Endodermal cell (in vitro differentiated cells): Measurements from ENCODE around the gene PDCD4. TPM values are rescaled to one million over a fixed set of nuclear protein-coding genes. Genes with fewer than 3 reads are reported as not detected.

Experiments used
- DNase-seq: peaks from one replicate; pipeline ENCODE4 v3.0.0-alpha.2; 2017
- H3K27ac ChIP-seq: 2 replicates; pipeline ENCODE4 v1.5.1; 2013; ENCODE audit warnings: mild to moderate bottlenecking, low read depth, low read length, moderate library complexity
- H3K27me3 ChIP-seq: 2 replicates; pipeline ENCODE4 v1.6.1; 2013; ENCODE audit warnings: mild to moderate bottlenecking, low read length, moderate library complexity; ENCODE audit not compliant: insufficient read depth, control insufficient read depth, poor library complexity, severe bottlenecking
- H3K36me3 ChIP-seq: 2 replicates; pipeline ENCODE4 v1.7.0; 2013; ENCODE audit warnings: mild to moderate bottlenecking, low read length, moderate library complexity; ENCODE audit not compliant: control insufficient read depth, insufficient read depth
- H3K4me1 ChIP-seq: one replicate; pipeline ENCODE4 v1.7.0; 2013; ENCODE audit warnings: low read length; ENCODE audit not compliant: control insufficient read depth, insufficient read depth
- H3K4me3 ChIP-seq: 2 replicates; pipeline ENCODE4 v1.5.1; 2013; ENCODE audit warnings: mild to moderate bottlenecking, low read length, moderate library complexity
- H3K9ac ChIP-seq: 2 replicates; pipeline ENCODE4 v1.6.1; 2013; ENCODE audit warnings: mild to moderate bottlenecking, low read length, moderate library complexity; ENCODE audit not compliant: poor library complexity, severe bottlenecking; ENCODE audit errors: extremely low read depth
- H3K9me3 ChIP-seq: 2 replicates; pipeline ENCODE4 v1.6.1; 2013; ENCODE audit warnings: mild to moderate bottlenecking, low read length, moderate library complexity; ENCODE audit not compliant: control insufficient read depth
- H3K27ac Mint-ChIP-seq: 2 replicates; pipeline ENCODE4 v1.8.0; 2020; ENCODE audit warnings: mixed read lengths
- H3K27me3 Mint-ChIP-seq: 2 replicates; pipeline ENCODE4 v1.8.0; 2021; ENCODE audit warnings: mild to moderate bottlenecking, mixed read lengths; ENCODE audit not compliant: insufficient read depth
- H3K36me3 Mint-ChIP-seq: 2 replicates; pipeline ENCODE4 v1.8.0; 2020; ENCODE audit warnings: low read depth, mixed read lengths
- H3K4me1 Mint-ChIP-seq: 2 replicates; pipeline ENCODE4 v1.8.0; 2020; ENCODE audit warnings: mixed read lengths
- H3K4me3 Mint-ChIP-seq: 2 replicates; pipeline ENCODE4 v1.8.0; 2020; ENCODE audit warnings: mild to moderate bottlenecking, moderate library complexity, mixed read lengths
- H3K9me3 Mint-ChIP-seq: 2 replicates; pipeline ENCODE4 v1.8.0; 2020; ENCODE audit warnings: mild to moderate bottlenecking, mixed read lengths
- WGBS, 2 experiments: methylation state at CpG; one replicate each; pipeline versions ENCODE4 v1.1.5 to v1.1.7; 2013; ENCODE audit warnings: missing lambda C conversion rate in 2 of 2, mixed read lengths in 1 of 2; ENCODE audit not compliant: insufficient coverage in 1 of 2, insufficient read length in 1 of 2; 5-methylcytosine and 5-hydroxymethylcytosine counted together
- total RNA-seq, 2 donors: library from RNA; stranded (reverse); fragmentation: NEBNext Ultra II Directional in 1 of 2; extraction: Animal tissue kit (Norgen Biotek cat#: 25700) in 1 of 2; gene quantifications; 2 replicates in 1 of 2; 3 replicates in 1 of 2; pipeline ENCODE4 v1.2.1, GENCODE V29; 2021
- TF ChIP-seq, protein P1 (sequence below): fragments of 200-600 bp; sonication (generic); conservative IDR thresholded peaks from 2 replicates; pipeline ENCODE4 v1.5.0; 2021; ENCODE audit warnings: antibody characterized with exemption, mild to moderate bottlenecking

PDCD4 gene
- total RNA-seq, 2 donors from 2014 or later = 46.5 to 48.5 TPM

DNA sequence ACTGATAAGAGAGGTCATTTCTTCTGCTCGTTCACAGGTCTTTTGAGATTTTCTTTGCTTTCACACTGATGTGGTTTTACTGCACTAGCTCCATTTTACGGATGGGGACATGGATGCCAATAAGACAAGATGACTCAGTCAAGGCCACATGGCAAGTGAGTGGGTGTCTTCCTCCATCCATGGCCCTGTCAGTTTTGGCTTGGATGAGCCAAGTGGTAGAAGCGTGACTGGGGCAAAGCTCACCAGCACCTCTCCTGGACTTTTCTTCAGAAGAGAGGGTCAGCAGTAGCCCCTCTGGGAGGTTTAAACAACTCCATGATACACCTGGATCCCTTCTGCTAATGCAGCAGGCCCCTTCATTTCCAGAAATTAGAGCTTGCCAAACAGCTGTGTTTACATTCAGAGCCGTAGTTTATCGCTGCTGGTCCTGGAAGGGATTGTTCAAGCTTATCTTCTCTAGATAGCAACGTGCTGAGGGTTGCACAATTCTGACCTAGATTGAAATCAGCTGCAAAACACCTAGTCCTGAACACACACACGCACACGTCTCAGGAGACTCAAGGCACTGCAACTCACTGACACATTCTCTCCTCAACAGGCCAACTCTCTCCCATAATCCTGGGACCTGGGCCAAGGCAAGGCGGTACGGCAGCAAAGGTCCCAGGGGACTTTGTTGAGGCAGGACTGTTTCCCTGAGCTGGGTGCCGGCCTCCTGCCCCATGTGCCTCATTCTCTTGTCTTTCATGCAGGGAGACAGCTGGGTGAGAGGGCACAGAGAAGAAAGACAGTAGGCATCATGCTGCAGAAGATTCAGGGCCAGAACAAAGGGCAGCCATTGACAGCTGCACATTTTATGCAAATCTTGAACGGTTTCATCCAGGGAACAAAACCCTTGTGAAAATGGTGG, 14.2 kb upstream of the PDCD4 start:
- Histone ChIP-seq H3K36me3 (no peaks in the 10 kb centered on the region), H3K9ac (no peak overlapping the region), H3K9me3 (peaks cover 14% of the 10 kb centered on the region), H3K4me1 (peaks cover 15% of the 10 kb centered on the region), H3K27ac (peak overlapping the region; percentile 7), H3K27me3 (peaks cover 23% of the 10 kb centered on the region), H3K4me3 (peak overlapping the region; percentile 11)
- H3K27me3 Mint-ChIP-seq = peaks cover 24% of the 10 kb centered on the region
- TF ChIP-seq, protein P1, sequence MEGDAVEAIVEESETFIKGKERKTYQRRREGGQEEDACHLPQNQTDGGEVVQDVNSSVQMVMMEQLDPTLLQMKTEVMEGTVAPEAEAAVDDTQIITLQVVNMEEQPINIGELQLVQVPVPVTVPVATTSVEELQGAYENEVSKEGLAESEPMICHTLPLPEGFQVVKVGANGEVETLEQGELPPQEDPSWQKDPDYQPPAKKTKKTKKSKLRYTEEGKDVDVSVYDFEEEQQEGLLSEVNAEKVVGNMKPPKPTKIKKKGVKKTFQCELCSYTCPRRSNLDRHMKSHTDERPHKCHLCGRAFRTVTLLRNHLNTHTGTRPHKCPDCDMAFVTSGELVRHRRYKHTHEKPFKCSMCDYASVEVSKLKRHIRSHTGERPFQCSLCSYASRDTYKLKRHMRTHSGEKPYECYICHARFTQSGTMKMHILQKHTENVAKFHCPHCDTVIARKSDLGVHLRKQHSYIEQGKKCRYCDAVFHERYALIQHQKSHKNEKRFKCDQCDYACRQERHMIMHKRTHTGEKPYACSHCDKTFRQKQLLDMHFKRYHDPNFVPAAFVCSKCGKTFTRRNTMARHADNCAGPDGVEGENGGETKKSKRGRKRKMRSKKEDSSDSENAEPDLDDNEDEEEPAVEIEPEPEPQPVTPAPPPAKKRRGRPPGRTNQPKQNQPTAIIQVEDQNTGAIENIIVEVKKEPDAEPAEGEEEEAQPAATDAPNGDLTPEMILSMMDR = no peak
- H3K4me1 Mint-ChIP-seq = peaks cover 31% of the 10 kb centered on the region
- H3K9me3 Mint-ChIP-seq = peaks cover 15% of the 10 kb centered on the region
- WGBS, 2 experiments = 48 to 66% methylated on average over 7 to 12 of the region's 12 CpGs
- peak overlapping the region; percentile 20 for H3K4me3 Mint-ChIP-seq
- H3K27ac Mint-ChIP-seq = peak overlapping the region; percentile 58
- DNase-seq = peak; percentile 59
- H3K36me3 Mint-ChIP-seq = no peaks in the 10 kb centered on the region

DNA sequence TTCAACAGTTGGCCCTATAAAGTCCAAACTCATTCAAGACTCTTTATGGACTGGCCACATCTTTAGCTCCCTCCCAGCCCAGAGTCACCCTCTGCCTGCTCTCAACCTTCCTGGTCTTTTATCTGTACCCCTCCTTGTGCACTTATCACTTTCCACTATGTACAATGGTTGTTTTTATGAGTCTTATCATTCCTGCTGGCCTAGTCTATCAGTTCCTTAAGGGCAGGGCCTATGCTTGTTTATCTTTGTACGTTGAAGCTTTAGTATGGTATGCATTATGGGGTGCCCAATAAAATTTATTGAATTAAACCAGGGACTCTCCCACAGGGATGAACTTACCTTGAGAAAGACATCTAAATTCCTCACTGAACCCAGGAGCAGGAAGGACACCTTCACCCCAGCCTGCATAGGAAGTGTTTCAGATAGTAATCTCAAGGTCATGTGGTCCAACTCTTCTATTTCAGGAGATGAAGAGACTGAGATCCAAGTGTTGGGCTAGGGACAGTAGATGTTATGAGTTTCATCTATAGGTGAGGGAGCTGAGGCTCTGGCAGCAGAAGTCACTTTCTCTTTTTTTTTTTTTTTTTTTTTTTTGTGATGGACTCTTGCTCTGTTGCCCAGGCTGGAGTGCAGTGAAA, 13.3 kb upstream of the PDCD4 start:
- Histone ChIP-seq H3K4me3 (peak overlapping the region; percentile 11), H3K27me3 (peaks cover 14% of the 10 kb centered on the region), H3K4me1 (peaks cover 12% of the 10 kb centered on the region), H3K27ac (peak overlapping the region; percentile 7), H3K36me3 (no peaks in the 10 kb centered on the region), H3K9me3 (peaks cover 14% of the 10 kb centered on the region), H3K9ac (no peak overlapping the region)
- no peaks in the 10 kb centered on the region for H3K36me3 Mint-ChIP-seq
- WGBS, 2 experiments = 64% methylated on average over 1 of the region's 1 CpG; no CpG with 5 or more reads in 1 of the 2 experiments
- peaks cover 31% of the 10 kb centered on the region for H3K4me1 Mint-ChIP-seq
- peaks cover 18% of the 10 kb centered on the region for H3K27me3 Mint-ChIP-seq
- no peak overlapping the region for H3K27ac Mint-ChIP-seq
- TF ChIP-seq, protein P1 = no peak
- H3K4me3 Mint-ChIP-seq = peak overlapping the region; percentile 20
- DNase-seq = peak; percentile 19
- peaks cover 15% of the 10 kb centered on the region for H3K9me3 Mint-ChIP-seq

- no peak overlapping the region for H3K9ac ChIP-seq
Observed at GRCh38 chr10:110859206-110859972, 12.3 kb upstream of the PDCD4 start.

More at GRCh38 chr10:110859206-110859972, 12.3 kb upstream of the PDCD4 start:
- peaks cover 14% of the 10 kb centered on the region for H3K9me3 ChIP-seq
- Mint-ChIP-seq H3K27ac (no peak overlapping the region), H3K4me1 (peaks cover 31% of the 10 kb centered on the region), H3K9me3 (peaks cover 15% of the 10 kb centered on the region), H3K36me3 (no peaks in the 10 kb centered on the region), H3K4me3 (no peak overlapping the region), H3K27me3 (peaks cover 11% of the 10 kb centered on the region)
- WGBS, 2 experiments = 72 to 94% methylated on average over 2 to 6 of the region's 6 CpGs
- DNase-seq = peak; percentile 40
- H3K27me3 ChIP-seq = peaks cover 5% of the 10 kb centered on the region
- no peaks in the 10 kb centered on the region for H3K36me3 ChIP-seq
- no peak overlapping the region for H3K27ac ChIP-seq
- peaks cover 12% of the 10 kb centered on the region for H3K4me1 ChIP-seq
- no peak overlapping the region for H3K4me3 ChIP-seq
- TF ChIP-seq, protein P1 = no peak
